Stimulated activated naive CD4-positive, alpha-beta T cell treated with Interleukin-2 at 50 U/mL for 16 hours (primary cell): ENCODE measurements around the gene GPR37L1.
"Not testable (repeated sequence)": the region's sequence is repeated elsewhere in the genome, so short reads cannot be mapped to it uniquely, and the experiment has no call there.

Experiments used
- DNase-seq: peaks from one replicate; lab custom pipeline; 2025; lab: John Stamatoyannopoulos, UW

GPR37L1 gene

GRCh38 chr1:202154766-202155477 lies 32.2 kb downstream of the GPR37L1 start:
- DNase-seq: peak; percentile 36

GRCh38 chr1:202155478-202156021 lies 32.8 kb downstream of the GPR37L1 start:
- no peak for DNase-seq

- DNase-seq: no peak
These were observed 33.9 kb downstream of the GPR37L1 start for GRCh38 chr1:202156590-202156989.

GRCh38 chr1:202157945-202158344 lies 35.2 kb downstream of the GPR37L1 start:
- no peak for DNase-seq

- DNase-seq: no peak
These were observed 36.3 kb downstream of the GPR37L1 start for GRCh38 chr1:202158810-202159533.

GRCh38 chr1:202159534-202160371 lies 37.0 kb downstream of the GPR37L1 start:
- DNase-seq: peak; percentile 60

- DNase-seq: peak; percentile 89
These were observed 37.7 kb downstream of the GPR37L1 start, which contains the start of gene PTPN7 for GRCh38 chr1:202160377-202160940. TSS of gene PTPN7 (minus strand) at chr1:202160602. CDS start at chr1:202159402, 1,200 bp downstream.

GRCh38 chr1:202161151-202162046 lies 38.7 kb downstream of the GPR37L1 start:
- DNase-seq: no peak

GRCh38 chr1:202162047-202162417 lies 39.3 kb downstream of the GPR37L1 start:
- DNase-seq: peak; percentile 58

- DNase-seq: no peak
These were observed 39.9 kb downstream of the GPR37L1 start for GRCh38 chr1:202162418-202163280.

- no peak for DNase-seq
These were observed 40.9 kb downstream of the GPR37L1 start for GRCh38 chr1:202163281-202164270.

- DNase-seq: peak; percentile 61
These were observed 41.7 kb downstream of the GPR37L1 start for GRCh38 chr1:202164271-202165037.

GRCh38 chr1:202165267-202165941 lies 42.7 kb downstream of the GPR37L1 start:
- DNase-seq: peak; percentile 58

- DNase-seq: no peak
These were observed 43.5 kb downstream of the GPR37L1 start for GRCh38 chr1:202165942-202166843.

GRCh38 chr1:202167054-202167453 lies 44.3 kb downstream of the GPR37L1 start:
- not testable (repeated sequence) for DNase-seq
